NAMALWA (cell line): ENCODE measurements around the gene MCUR1.
"Not testable (repeated sequence)": the region's sequence is repeated elsewhere in the genome, so short reads cannot be mapped to it uniquely, and the experiment has no call there.

Experiments
- DNase-seq: peaks from one replicate; pipeline ENCODE4 v3.0.0-alpha.2; 2015; ENCODE audit warnings: low spot score

MCUR1 gene

GRCh38 chr6:13776602-13777001 lies 37.8 kb downstream of the MCUR1 start:
- no peak for DNase-seq

- DNase-seq: not testable (repeated sequence)
Measured at GRCh38 chr6:13775466-13775865, 38.9 kb downstream of the MCUR1 start.

- DNase-seq: not testable (repeated sequence)
Measured at GRCh38 chr6:13772358-13773030, 41.9 kb downstream of the MCUR1 start.

GRCh38 chr6:13769655-13770053 lies 44.7 kb downstream of the MCUR1 start:
- DNase-seq: no peak

- DNase-seq: no peak
Measured at GRCh38 chr6:13769034-13769654, 45.2 kb downstream of the MCUR1 start.

GRCh38 chr6:13767121-13767808 lies 47.1 kb downstream of the MCUR1 start:
- DNase-seq: peak; percentile 31

GRCh38 chr6:13766201-13766634 lies 48.1 kb downstream of the MCUR1 start:
- DNase-seq: no peak

GRCh38 chr6:13765570-13765969 lies 48.8 kb downstream of the MCUR1 start:
- no peak for DNase-seq

GRCh38 chr6:13764996-13765395 lies 49.4 kb downstream of the MCUR1 start:
- no peak for DNase-seq

GRCh38 chr6:13763740-13764381 lies 50.5 kb downstream of the MCUR1 start:
- DNase-seq: peak; percentile 26

GRCh38 chr6:13762611-13763441 lies 51.5 kb downstream of the MCUR1 start:
- DNase-seq: peak; percentile 56

GRCh38 chr6:13761361-13762036 lies 52.9 kb downstream of the MCUR1 start:
- DNase-seq: no peak

GRCh38 chr6:13760307-13761304 lies 53.8 kb downstream of the MCUR1 start:
- DNase-seq: no peak

GRCh38 chr6:13759025-13759424 lies 55.3 kb downstream of the MCUR1 start:
- DNase-seq: no peak

- no peak for DNase-seq
Measured at GRCh38 chr6:13754644-13755043, 59.7 kb downstream of the MCUR1 start.

GRCh38 chr6:13743736-13744127 lies 70.6 kb downstream of the MCUR1 start:
- DNase-seq: no peak

GRCh38 chr6:13742961-13743735 lies 71.2 kb downstream of the MCUR1 start:
- DNase-seq: no peak

GRCh38 chr6:13741365-13741764 lies 73.0 kb downstream of the MCUR1 start:
- no peak for DNase-seq
